SKM-1 treated with dmso at 0.1 percent for 144 hours (cell line): ENCODE measurements around the gene EPHA8.

Experiments used
- DNase-seq: peaks from one replicate; lab custom pipeline; 2025; ENCODE audit not compliant: unreplicated experiment; lab: John Stamatoyannopoulos, UW

Gene EPHA8

GRCh38 chr1:22588899-22589422 lies 25.7 kb downstream of the EPHA8 start:
- no peak for DNase-seq

- DNase-seq, result no peak
Observed at GRCh38 chr1:22591576-22591975, 28.3 kb downstream of the EPHA8 start.

GRCh38 chr1:22592051-22592450 lies 28.8 kb downstream of the EPHA8 start:
- no peak for DNase-seq

GRCh38 chr1:22592919-22593790 lies 29.9 kb downstream of the EPHA8 start:
- no peak for DNase-seq

- no peak for DNase-seq
Observed at GRCh38 chr1:22594396-22594795, 31.1 kb downstream of the EPHA8 start.

- no peak for DNase-seq
Observed at GRCh38 chr1:22595108-22595507, 31.8 kb downstream of the EPHA8 start.

GRCh38 chr1:22597301-22597965 lies 34.1 kb downstream of the EPHA8 start:
- DNase-seq, result no peak

GRCh38 chr1:22597996-22598395 lies 34.7 kb downstream of the EPHA8 start:
- no peak for DNase-seq

- no peak for DNase-seq
Observed at GRCh38 chr1:22598736-22599135, 35.4 kb downstream of the EPHA8 start.

- DNase-seq, result no peak
Observed at GRCh38 chr1:22600071-22600816, 37.0 kb downstream of the EPHA8 start.

GRCh38 chr1:22600817-22601605 lies 37.7 kb downstream of the EPHA8 start:
- DNase-seq, result no peak

- DNase-seq, result no peak
Observed at GRCh38 chr1:22601610-22602009, 38.3 kb downstream of the EPHA8 start.

- DNase-seq, result no peak
Observed at GRCh38 chr1:22602060-22602740, 38.9 kb downstream of the EPHA8 start.

- DNase-seq, result no peak
Observed at GRCh38 chr1:22606161-22606560, 42.9 kb downstream of the EPHA8 start.

- DNase-seq, result no peak
Observed at GRCh38 chr1:22607154-22607553, 43.9 kb downstream of the EPHA8 start.

- DNase-seq, result no peak
Observed at GRCh38 chr1:22608361-22608760, 45.1 kb downstream of the EPHA8 start.

- DNase-seq, result no peak
Observed at GRCh38 chr1:22609291-22609690, 46.0 kb downstream of the EPHA8 start.

- DNase-seq, result no peak
Observed at GRCh38 chr1:22611530-22611947, 48.2 kb downstream of the EPHA8 start.

- no peak for DNase-seq
Observed at GRCh38 chr1:22612671-22613571, 49.6 kb downstream of the EPHA8 start.
